Daoy (cell line): Measurements from ENCODE around the gene PDE3B. TPM values are rescaled to one million over a fixed set of nuclear protein-coding genes. Genes with fewer than 3 reads are reported as not detected.
"Not testable (repeated sequence)": the region's sequence is repeated elsewhere in the genome, so short reads cannot be mapped to it uniquely, and the experiment has no call there.

Experiments
- DNase-seq: peaks from one replicate; pipeline ENCODE4 v3.0.0-alpha.2; 2015; ENCODE audit warnings: low read depth
- total RNA-seq: library from RNA; depleted of rRNA; stranded (reverse); fragments of >200 nt; shearing (Covaris generic); gene quantifications from 2 replicates; pipeline ENCODE4 v1.2.3, GENCODE V29; 2014

Gene PDE3B
- total RNA-seq, 1 experiment from 2014 or later, result 2.3 TPM

- DNase-seq, result no peak
Observed at GRCh38 chr11:14641801-14642200, 1.8 kb upstream of the PDE3B start.

GRCh38 chr11:14642453-14642852, 1.2 kb upstream of the PDE3B start:
- no peak for DNase-seq

- no peak for DNase-seq
Observed at GRCh38 chr11:14642873-14643696, 519 bp upstream of the PDE3B start.

GRCh38 chr11:14644226-14645014, 816 bp downstream of the PDE3B start:
- DNase-seq, result peak; percentile 49

- DNase-seq, result peak; percentile 24
Observed at GRCh38 chr11:14645015-14645912, 1.7 kb downstream of the PDE3B start.

GRCh38 chr11:14645985-14646900, 2.6 kb downstream of the PDE3B start:
- DNase-seq, result no peak

GRCh38 chr11:14650064-14650463, 6.5 kb downstream of the PDE3B start:
- DNase-seq, result no peak

- no peak for DNase-seq
Observed at GRCh38 chr11:14653090-14653489, 9.5 kb downstream of the PDE3B start.

GRCh38 chr11:14655435-14655834, 11.8 kb downstream of the PDE3B start:
- DNase-seq, result no peak

GRCh38 chr11:14656536-14657457, 13.2 kb downstream of the PDE3B start:
- DNase-seq, result no peak

- no peak for DNase-seq
Observed at GRCh38 chr11:14657841-14658240, 14.2 kb downstream of the PDE3B start.

- DNase-seq, result not testable (repeated sequence)
Observed at GRCh38 chr11:14664926-14665325, 21.3 kb downstream of the PDE3B start.

- not testable (repeated sequence) for DNase-seq
Observed at GRCh38 chr11:14667329-14667728, 23.7 kb downstream of the PDE3B start.

GRCh38 chr11:14668731-14669301, 25.2 kb downstream of the PDE3B start:
- no peak for DNase-seq

- no peak for DNase-seq
Observed at GRCh38 chr11:14669499-14669898, 25.9 kb downstream of the PDE3B start.

GRCh38 chr11:14669958-14670357, 26.4 kb downstream of the PDE3B start:
- no peak for DNase-seq

GRCh38 chr11:14672635-14673034, 29.0 kb downstream of the PDE3B start:
- no peak for DNase-seq

GRCh38 chr11:14673421-14673820, 29.8 kb downstream of the PDE3B start:
- DNase-seq, result no peak

GRCh38 chr11:14673824-14674405, 30.3 kb downstream of the PDE3B start:
- no peak for DNase-seq
